Loucy (cell line): ENCODE data around the gene MTCL3.

ENCODE experiments used
- H2AFZ ChIP-seq: fragments of 200-600 bp; sonication (generic); 2 replicates; pipeline ENCODE4 v1.6.0; 2016; ENCODE audit warnings: antibody characterized with exemption, mild to moderate bottlenecking, low read length, moderate library complexity
- H3F3A ChIP-seq: fragments of 200-600 bp; 2 replicates; pipeline ENCODE4 v1.6.0; 2016; ENCODE audit warnings: antibody characterized with exemption, low read depth, mild to moderate bottlenecking
- H3K27me3 ChIP-seq: fragments of 200-600 bp; sonication (generic); 2 replicates; pipeline ENCODE4 v1.6.1; 2014; ENCODE audit warnings: low read length, mild to moderate bottlenecking; ENCODE audit not compliant: insufficient read depth, poor library complexity, severe bottlenecking
- H3K36me3 ChIP-seq: fragments of 200-600 bp; sonication (generic); 2 replicates; pipeline ENCODE4 v1.6.1; 2016; ENCODE audit warnings: low read length; ENCODE audit not compliant: insufficient read depth
- H3K4me1 ChIP-seq: fragments of 200-600 bp; sonication (generic); 2 replicates; pipeline ENCODE4 v1.5.1; 2014; ENCODE audit warnings: low read length, mild to moderate bottlenecking; ENCODE audit not compliant: insufficient read depth, poor library complexity, severe bottlenecking
- H3K4me2 ChIP-seq: fragments of 200-600 bp; sonication (generic); 2 replicates; pipeline ENCODE4 v1.6.0; 2014; ENCODE audit warnings: antibody characterized with exemption, low read length, low read depth, mild to moderate bottlenecking; ENCODE audit not compliant: poor library complexity, severe bottlenecking
- H3K4me3 ChIP-seq: fragments of 200-600 bp; sonication (generic); 2 replicates; pipeline ENCODE4 v1.5.1; 2014; ENCODE audit warnings: low read length, mild to moderate bottlenecking, mixed read lengths; ENCODE audit not compliant: poor library complexity, severe bottlenecking
- H3K79me2 ChIP-seq: fragments of 200-600 bp; sonication (generic); 2 replicates; pipeline ENCODE4 v1.6.1; 2014; ENCODE audit warnings: low read length; ENCODE audit not compliant: insufficient read depth
- H3K9ac ChIP-seq: fragments of 200-600 bp; sonication (generic); 2 replicates; pipeline ENCODE4 v1.6.0; 2014; ENCODE audit warnings: mild to moderate bottlenecking, low read depth, low read length, moderate library complexity; ENCODE audit not compliant: poor library complexity, severe bottlenecking
- H3K9me2 ChIP-seq: fragments of 200-600 bp; sonication (generic); replicated peaks from 2 replicates; pipeline ENCODE4 v1.6.1; 2016; ENCODE audit warnings: low read depth, low read length, mixed read lengths
- H3K9me3 ChIP-seq: fragments of 200-600 bp; sonication (generic); 2 replicates; pipeline ENCODE4 v1.6.1; 2014; ENCODE audit warnings: mild to moderate bottlenecking, antibody characterized with exemption, low read length, low read depth; ENCODE audit not compliant: insufficient read depth
- H4K20me1 ChIP-seq: fragments of 200-600 bp; sonication (generic); 2 replicates; pipeline ENCODE4 v1.6.0; 2014; ENCODE audit warnings: antibody characterized with exemption, low read length, mild to moderate bottlenecking; ENCODE audit not compliant: insufficient read depth, poor library complexity, severe bottlenecking
- EZH2phosphoT487 ChIP-seq: fragments of 200-600 bp; IDR thresholded peaks from 2 replicates; pipeline ENCODE4 v1.6.1; 2018; ENCODE audit warnings: antibody characterized with exemption, mild to moderate bottlenecking, moderate library complexity, borderline replicate concordance
- TF ChIP-seq, protein P1 (sequence below): fragments of 200-600 bp; sonication (generic); conservative IDR thresholded peaks from 2 replicates; pipeline ENCODE4 v1.5.1; 2014; ENCODE audit warnings: mild to moderate bottlenecking, antibody characterized with exemption, low read length

The MTCL3 gene

DNA sequence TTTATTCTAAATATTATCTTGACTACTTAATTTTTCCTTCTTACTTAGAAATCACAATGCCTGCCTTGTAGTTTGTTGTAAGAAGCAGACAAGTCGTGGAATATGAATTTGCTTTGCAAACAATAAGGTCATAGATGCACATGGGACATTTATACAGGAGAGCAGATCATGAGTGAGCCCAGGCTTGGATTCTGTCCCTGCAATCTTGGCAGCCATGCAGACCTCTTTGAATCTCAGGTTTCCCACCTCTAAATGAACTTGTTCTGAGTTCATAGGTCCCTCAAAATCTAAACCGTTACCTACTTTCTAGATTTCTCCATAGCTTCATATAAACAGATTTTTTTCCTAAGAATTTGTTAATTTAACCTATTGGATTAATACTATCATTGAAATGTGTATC is 79.4 kb downstream of the MTCL3 start:
- no peak for TF ChIP-seq EZH2phosphoT487
- TF ChIP-seq, protein P1, sequence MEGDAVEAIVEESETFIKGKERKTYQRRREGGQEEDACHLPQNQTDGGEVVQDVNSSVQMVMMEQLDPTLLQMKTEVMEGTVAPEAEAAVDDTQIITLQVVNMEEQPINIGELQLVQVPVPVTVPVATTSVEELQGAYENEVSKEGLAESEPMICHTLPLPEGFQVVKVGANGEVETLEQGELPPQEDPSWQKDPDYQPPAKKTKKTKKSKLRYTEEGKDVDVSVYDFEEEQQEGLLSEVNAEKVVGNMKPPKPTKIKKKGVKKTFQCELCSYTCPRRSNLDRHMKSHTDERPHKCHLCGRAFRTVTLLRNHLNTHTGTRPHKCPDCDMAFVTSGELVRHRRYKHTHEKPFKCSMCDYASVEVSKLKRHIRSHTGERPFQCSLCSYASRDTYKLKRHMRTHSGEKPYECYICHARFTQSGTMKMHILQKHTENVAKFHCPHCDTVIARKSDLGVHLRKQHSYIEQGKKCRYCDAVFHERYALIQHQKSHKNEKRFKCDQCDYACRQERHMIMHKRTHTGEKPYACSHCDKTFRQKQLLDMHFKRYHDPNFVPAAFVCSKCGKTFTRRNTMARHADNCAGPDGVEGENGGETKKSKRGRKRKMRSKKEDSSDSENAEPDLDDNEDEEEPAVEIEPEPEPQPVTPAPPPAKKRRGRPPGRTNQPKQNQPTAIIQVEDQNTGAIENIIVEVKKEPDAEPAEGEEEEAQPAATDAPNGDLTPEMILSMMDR = no peak

DNA sequence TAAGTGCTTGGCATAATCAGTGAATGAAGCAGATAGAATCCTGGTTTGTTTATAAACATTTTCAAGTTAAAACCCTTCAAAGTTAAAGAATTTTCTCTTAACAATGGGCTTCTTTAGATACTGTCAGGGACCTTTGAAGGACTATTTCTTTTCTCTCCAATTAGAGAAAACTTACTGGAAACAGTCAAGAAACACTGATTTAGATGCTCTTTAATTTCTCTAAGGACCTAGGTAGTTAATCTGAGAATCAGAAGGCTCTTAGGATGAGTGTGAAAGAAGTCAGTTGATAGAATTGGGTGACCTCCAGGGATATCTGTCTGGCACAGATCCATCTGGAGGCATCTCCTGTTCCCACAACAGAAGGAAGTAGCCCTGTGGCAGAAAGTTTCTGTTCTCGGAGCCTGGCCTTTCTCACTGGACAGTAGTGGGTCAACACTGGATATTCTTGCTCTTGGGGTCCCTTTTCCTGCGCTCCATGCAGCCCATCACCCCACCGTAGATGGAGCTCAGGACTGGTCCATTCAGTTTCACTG is 82.5 kb downstream of the MTCL3 start:
- no peaks in the 10 kb centered on the region for H3K9me2 ChIP-seq
- no peaks in the 10 kb centered on the region for H3K79me2 ChIP-seq

More for the DNA sequence above, 79.4 kb downstream of the MTCL3 start:
- no peaks in the 10 kb centered on the region for H3K4me1 ChIP-seq
- H3K79me2 ChIP-seq = no peaks in the 10 kb centered on the region
- H3K9me3 ChIP-seq = no peaks in the 10 kb centered on the region
- H4K20me1 ChIP-seq = no peaks in the 10 kb centered on the region
- no peaks in the 10 kb centered on the region for H3K9me2 ChIP-seq
- H3K4me2 ChIP-seq = no peak overlapping the region
- no peaks in the 10 kb centered on the region for H3K27me3 ChIP-seq
- H2AFZ ChIP-seq = no peak overlapping the region
- no peaks in the 10 kb centered on the region for H3K36me3 ChIP-seq
- H3K4me3 ChIP-seq = no peak overlapping the region
- H3F3A ChIP-seq = no peaks in the 10 kb centered on the region
- no peak overlapping the region for H3K9ac ChIP-seq

DNA sequence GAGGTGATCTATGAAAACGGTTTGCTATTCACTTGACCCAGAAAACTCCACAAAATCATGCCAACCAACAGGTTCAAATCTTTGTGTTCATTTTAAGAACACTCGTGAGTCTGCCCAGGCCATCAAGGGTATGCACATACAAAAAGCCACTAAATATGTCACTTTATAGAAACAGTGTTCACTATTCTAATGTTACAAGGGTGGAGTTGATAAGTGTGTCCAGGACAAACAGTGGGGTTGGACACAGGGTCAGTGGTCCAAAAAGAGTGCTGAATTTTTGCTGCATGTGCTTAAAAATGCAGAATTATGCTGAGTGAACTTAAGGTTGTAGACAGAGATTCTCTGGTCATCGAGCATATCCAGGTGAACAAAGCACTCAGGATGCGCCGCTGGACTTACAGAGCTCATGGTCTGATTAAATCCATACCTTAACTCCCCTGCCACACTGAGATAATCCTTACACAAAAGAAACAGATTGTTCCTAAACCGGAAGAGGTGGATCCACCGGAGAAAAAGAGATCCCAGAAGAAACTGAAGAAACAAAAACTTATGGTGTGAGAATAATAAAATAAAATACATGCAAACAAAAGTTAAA is 83.4 kb downstream of the MTCL3 start:
- no peaks in the 10 kb centered on the region for H3K79me2 ChIP-seq
- no peaks in the 10 kb centered on the region for H4K20me1 ChIP-seq
- H3K9me3 ChIP-seq = no peaks in the 10 kb centered on the region
- no peaks in the 10 kb centered on the region for H3K9me2 ChIP-seq
- H3K36me3 ChIP-seq = no peaks in the 10 kb centered on the region
- H3K4me3 ChIP-seq = no peak overlapping the region
- no peak overlapping the region for H3K9ac ChIP-seq
- H3K27me3 ChIP-seq = no peaks in the 10 kb centered on the region
- TF ChIP-seq, protein P1 = no peak
- no peak for TF ChIP-seq EZH2phosphoT487
- H3K4me1 ChIP-seq = no peaks in the 10 kb centered on the region
- no peak overlapping the region for H3K4me2 ChIP-seq
- no peak overlapping the region for H2AFZ ChIP-seq
- H3F3A ChIP-seq = no peaks in the 10 kb centered on the region

More for the DNA sequence above, 82.5 kb downstream of the MTCL3 start:
- no peak overlapping the region for H3K4me3 ChIP-seq
- H3K9me3 ChIP-seq = no peaks in the 10 kb centered on the region
- H3K9ac ChIP-seq = no peak overlapping the region
- no peaks in the 10 kb centered on the region for H3K36me3 ChIP-seq
- TF ChIP-seq, protein P1 = no peak
- no peak for TF ChIP-seq EZH2phosphoT487
- H2AFZ ChIP-seq = no peak overlapping the region
- no peaks in the 10 kb centered on the region for H3F3A ChIP-seq
- H3K27me3 ChIP-seq = no peaks in the 10 kb centered on the region
- no peak overlapping the region for H3K4me2 ChIP-seq
- H3K4me1 ChIP-seq = no peaks in the 10 kb centered on the region
- H4K20me1 ChIP-seq = no peaks in the 10 kb centered on the region
